ENCODE results near the gene SPRR1B.
"Not testable (repeated sequence)": the region's sequence is repeated elsewhere in the genome, so short reads cannot be mapped to it uniquely, and the experiment has no call there.

- TF ChIP-seq, protein P1, sequence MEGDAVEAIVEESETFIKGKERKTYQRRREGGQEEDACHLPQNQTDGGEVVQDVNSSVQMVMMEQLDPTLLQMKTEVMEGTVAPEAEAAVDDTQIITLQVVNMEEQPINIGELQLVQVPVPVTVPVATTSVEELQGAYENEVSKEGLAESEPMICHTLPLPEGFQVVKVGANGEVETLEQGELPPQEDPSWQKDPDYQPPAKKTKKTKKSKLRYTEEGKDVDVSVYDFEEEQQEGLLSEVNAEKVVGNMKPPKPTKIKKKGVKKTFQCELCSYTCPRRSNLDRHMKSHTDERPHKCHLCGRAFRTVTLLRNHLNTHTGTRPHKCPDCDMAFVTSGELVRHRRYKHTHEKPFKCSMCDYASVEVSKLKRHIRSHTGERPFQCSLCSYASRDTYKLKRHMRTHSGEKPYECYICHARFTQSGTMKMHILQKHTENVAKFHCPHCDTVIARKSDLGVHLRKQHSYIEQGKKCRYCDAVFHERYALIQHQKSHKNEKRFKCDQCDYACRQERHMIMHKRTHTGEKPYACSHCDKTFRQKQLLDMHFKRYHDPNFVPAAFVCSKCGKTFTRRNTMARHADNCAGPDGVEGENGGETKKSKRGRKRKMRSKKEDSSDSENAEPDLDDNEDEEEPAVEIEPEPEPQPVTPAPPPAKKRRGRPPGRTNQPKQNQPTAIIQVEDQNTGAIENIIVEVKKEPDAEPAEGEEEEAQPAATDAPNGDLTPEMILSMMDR (tag by site-specific recombination; IDR thresholded peaks at IDR 0.05) = not testable (repeated sequence)
- not testable (repeated sequence) for TF ChIP-seq ATF2 (tag by site-specific recombination; IDR thresholded peaks at IDR 0.05; ENCODE audit: low read depth); ZNF112 (tag by site-specific recombination; IDR thresholded peaks at IDR 0.05); HOXC10 (CRISPR knock-in tag; IDR thresholded peaks at IDR 0.05); ZNF785 (tag by site-specific recombination; IDR thresholded peaks at IDR 0.05); ZNF623 (tag by site-specific recombination; IDR thresholded peaks at IDR 0.05); KLF16 (tag by site-specific recombination; IDR thresholded peaks at IDR 0.05); ZNF18 (tag by site-specific recombination; IDR thresholded peaks at IDR 0.05); ZNF423 (tag by site-specific recombination; IDR thresholded peaks at IDR 0.05); ZNF518A (tag by site-specific recombination; conservative IDR thresholded peaks at IDR 0.05; ENCODE audit: low read depth)
- TF ChIP-seq, protein P2, sequence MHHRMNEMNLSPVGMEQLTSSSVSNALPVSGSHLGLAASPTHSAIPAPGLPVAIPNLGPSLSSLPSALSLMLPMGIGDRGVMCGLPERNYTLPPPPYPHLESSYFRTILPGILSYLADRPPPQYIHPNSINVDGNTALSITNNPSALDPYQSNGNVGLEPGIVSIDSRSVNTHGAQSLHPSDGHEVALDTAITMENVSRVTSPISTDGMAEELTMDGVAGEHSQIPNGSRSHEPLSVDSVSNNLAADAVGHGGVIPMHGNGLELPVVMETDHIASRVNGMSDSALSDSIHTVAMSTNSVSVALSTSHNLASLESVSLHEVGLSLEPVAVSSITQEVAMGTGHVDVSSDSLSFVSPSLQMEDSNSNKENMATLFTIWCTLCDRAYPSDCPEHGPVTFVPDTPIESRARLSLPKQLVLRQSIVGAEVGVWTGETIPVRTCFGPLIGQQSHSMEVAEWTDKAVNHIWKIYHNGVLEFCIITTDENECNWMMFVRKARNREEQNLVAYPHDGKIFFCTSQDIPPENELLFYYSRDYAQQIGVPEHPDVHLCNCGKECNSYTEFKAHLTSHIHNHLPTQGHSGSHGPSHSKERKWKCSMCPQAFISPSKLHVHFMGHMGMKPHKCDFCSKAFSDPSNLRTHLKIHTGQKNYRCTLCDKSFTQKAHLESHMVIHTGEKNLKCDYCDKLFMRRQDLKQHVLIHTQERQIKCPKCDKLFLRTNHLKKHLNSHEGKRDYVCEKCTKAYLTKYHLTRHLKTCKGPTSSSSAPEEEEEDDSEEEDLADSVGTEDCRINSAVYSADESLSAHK (tag by site-specific recombination; IDR thresholded peaks at IDR 0.05) = not testable (repeated sequence)
- TF ChIP-seq, protein P3, sequence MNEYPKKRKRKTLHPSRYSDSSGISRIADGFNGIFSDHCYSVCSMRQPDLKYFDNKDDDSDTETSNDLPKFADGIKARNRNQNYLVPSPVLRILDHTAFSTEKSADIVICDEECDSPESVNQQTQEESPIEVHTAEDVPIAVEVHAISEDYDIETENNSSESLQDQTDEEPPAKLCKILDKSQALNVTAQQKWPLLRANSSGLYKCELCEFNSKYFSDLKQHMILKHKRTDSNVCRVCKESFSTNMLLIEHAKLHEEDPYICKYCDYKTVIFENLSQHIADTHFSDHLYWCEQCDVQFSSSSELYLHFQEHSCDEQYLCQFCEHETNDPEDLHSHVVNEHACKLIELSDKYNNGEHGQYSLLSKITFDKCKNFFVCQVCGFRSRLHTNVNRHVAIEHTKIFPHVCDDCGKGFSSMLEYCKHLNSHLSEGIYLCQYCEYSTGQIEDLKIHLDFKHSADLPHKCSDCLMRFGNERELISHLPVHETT (tag by site-specific recombination; IDR thresholded peaks at IDR 0.05) = not testable (repeated sequence)
These were observed 25.1 kb downstream of the SPRR1B start for GRCh38 chr1:153056111-153056510.

Data from HEK293 (cell line).